GM12875 (cell line): Measurements from ENCODE around the gene RORC.

ENCODE experiments used
- H3K4me3 ChIP-seq: one replicate; pipeline ENCODE4 v1.5.1; 2011; ENCODE audit warnings: low read depth, low read length, control low read depth
- CTCF ChIP-seq: IDR thresholded peaks from 2 replicates; pipeline ENCODE4 v1.5.1; 2011; ENCODE audit warnings: low read depth, mild to moderate bottlenecking, control low read depth, inconsistent platforms, low read length, moderate library complexity, borderline replicate concordance; ENCODE audit not compliant: insufficient read depth

RORC gene

GRCh38 chr1:151819976-151820623 is 11.5 kb downstream of the RORC start:
- H3K4me3 ChIP-seq, result no peak overlapping the region
- no peak for TF ChIP-seq CTCF

GRCh38 chr1:151819227-151819835 is 12.3 kb downstream of the RORC start:
- no peak for TF ChIP-seq CTCF
- no peak overlapping the region for H3K4me3 ChIP-seq

GRCh38 chr1:151817353-151817730 is 14.3 kb downstream of the RORC start:
- TF ChIP-seq CTCF, result no peak
- no peak overlapping the region for H3K4me3 ChIP-seq

- no peak for TF ChIP-seq CTCF
- H3K4me3 ChIP-seq, result no peak overlapping the region
These were observed 14.9 kb downstream of the RORC start for GRCh38 chr1:151816548-151817352.

GRCh38 chr1:151815716-151816327 is 15.8 kb downstream of the RORC start:
- no peak overlapping the region for H3K4me3 ChIP-seq
- TF ChIP-seq CTCF, result no peak

- H3K4me3 ChIP-seq, result no peak overlapping the region
- no peak for TF ChIP-seq CTCF
These were observed 16.5 kb downstream of the RORC start for GRCh38 chr1:151814971-151815545.
